Aorta (tissue), 5 donors: ENCODE results near the gene ZNF684. TPM values are rescaled to one million over a fixed set of nuclear protein-coding genes. Genes with fewer than 3 reads are reported as not detected.

Experiments
- ATAC-seq: fragments of 200-7000 bp; cut with Tn5 transposase; one replicate; pipeline ENCODE4 v1.9.1; 2022; ENCODE audit warnings: moderate library complexity; ENCODE audit not compliant: low FRiP score
- DNase-seq, 2 donors: peaks; one replicate each; pipeline ENCODE4 v3.0.0-alpha.2; 2020
- H3K27ac ChIP-seq, 2 donors: one replicate each; pipeline ENCODE4 v1.5.1; 2013; ENCODE audit warnings: low read length in 2 of 2, mild to moderate bottlenecking in 2 of 2, moderate library complexity in 2 of 2, control low read depth in 1 of 2, inconsistent platforms in 1 of 2, low read depth in 1 of 2
- H3K27me3 ChIP-seq, 2 donors: one replicate each; pipeline ENCODE4 v1.6.1; 2013; ENCODE audit warnings: control low read depth in 1 of 2, low read length in 1 of 2, mild to moderate bottlenecking in 1 of 2, moderate library complexity in 1 of 2; ENCODE audit not compliant: insufficient read depth in 2 of 2, control insufficient read depth in 1 of 2
- H3K36me3 ChIP-seq, 2 donors: one replicate each; pipeline ENCODE4 v1.6.1; 2013; ENCODE audit warnings: control low read depth in 1 of 2, low read length in 1 of 2, mild to moderate bottlenecking in 1 of 2; ENCODE audit not compliant: insufficient read depth in 2 of 2, control insufficient read depth in 1 of 2
- H3K4me1 ChIP-seq, 2 donors: one replicate each; pipeline ENCODE4 v1.6.1; 2013; ENCODE audit warnings: low read length in 2 of 2, control low read depth in 1 of 2, mild to moderate bottlenecking in 1 of 2, moderate library complexity in 1 of 2; ENCODE audit not compliant: insufficient read depth in 2 of 2, control insufficient read depth in 1 of 2
- H3K4me3 ChIP-seq, 2 donors: one replicate each; pipeline ENCODE4 v1.5.1; 2013; ENCODE audit warnings: low read length in 2 of 2, control low read depth in 1 of 2, mild to moderate bottlenecking in 1 of 2
- H3K9me3 ChIP-seq: one replicate; pipeline ENCODE4 v1.6.1; 2013; ENCODE audit warnings: mild to moderate bottlenecking, low read length; ENCODE audit not compliant: control insufficient read depth
- WGBS, 2 donors: extraction: QIAGEN DNeasy Blood & Tissue Kit; methylation state at CpG; one replicate each; pipeline ENCODE4 v1.1.7; 2013; 5-methylcytosine and 5-hydroxymethylcytosine counted together
- intact Hi-C, 2 donors: fragments of 100-400 bp; cut with DNase I; formaldehyde crosslinking; loops; one replicate each; pipeline versions ENCODE4 v1.14.2 to v1.15.0; 2022
- polyA plus RNA-seq, 2 donors: library from polyadenylated mRNA; stranded (reverse); fragments of 200-250 nt; gene quantifications; one replicate each; pipeline ENCODE4 v1.2.3, GENCODE V29; 2013
- total RNA-seq, 2 donors: library from RNA; stranded (reverse); fragmentation: NEBNext Ultra II Directional; extraction: Animal tissue kit (Norgen Biotek cat#: 25700); gene quantifications; one replicate each; pipeline ENCODE4 v1.2.1, GENCODE V29; 2021
- donor health status: healthy with polysubstance abuse.
- donor health status: Bipolar disorder and iron deficiency.
- donor health status: DM: no; HTN: no; CAD: no.
- donor health status: DM: no; HTN: no; CAD: no.
- donor health status: DM: yes; HTN: yes; CAD: no.

Gene ZNF684
- total and polyA plus RNA-seq, 4 donors, result 1.8 to 6.4 (median 4.5) TPM

GRCh38 chr1:40588586-40588985, 57.1 kb downstream of the ZNF684 start:
- no peak overlapping the region for H3K4me3 ChIP-seq
- H3K27ac ChIP-seq, result no peak overlapping the region
- no peaks in the 10 kb centered on the region for H3K36me3 ChIP-seq
- H3K27me3 ChIP-seq, result no peaks in the 10 kb centered on the region
- H3K9me3 ChIP-seq, result no peaks in the 10 kb centered on the region
- ATAC-seq (no peak), DNase-seq (no peak)
- H3K4me1 ChIP-seq, result no peaks in the 10 kb centered on the region
- intact Hi-C loops, result no loop called here
- 13 to 15% methylated on average over 2 of the region's 2 CpGs for whole genome bisulfite sequencing, 2 donors

GRCh38 chr1:40592107-40592803, 60.8 kb downstream of the ZNF684 start:
- no peak for DNase-seq
- Histone ChIP-seq H3K27me3 (no peaks in the 10 kb centered on the region), H3K9me3 (no peaks in the 10 kb centered on the region), H3K36me3 (no peaks in the 10 kb centered on the region), H3K4me1 (no peaks in the 10 kb centered on the region), H3K27ac (no peak overlapping the region), H3K4me3 (no peak overlapping the region)
- ATAC-seq, result no peak
- intact Hi-C loops, result no loop called here
- 34 to 36% methylated on average over 6 of the region's 6 CpGs for WGBS, 2 donors

- H3K4me3 ChIP-seq, result no peak overlapping the region
- ATAC-seq (no peak), DNase-seq (no peak)
- intact Hi-C loops, result no loop called here
- no peaks in the 10 kb centered on the region for H3K36me3 ChIP-seq
- no peaks in the 10 kb centered on the region for H3K9me3 ChIP-seq
- WGBS, 2 donors, result 35 to 41% methylated on average over 8 of the region's 8 CpGs
- no peaks in the 10 kb centered on the region for H3K4me1 ChIP-seq
- no peaks in the 10 kb centered on the region for H3K27me3 ChIP-seq
- no peak overlapping the region for H3K27ac ChIP-seq
Measured at GRCh38 chr1:40593449-40594186, 62.2 kb downstream of the ZNF684 start.

GRCh38 chr1:40594187-40594531, 62.7 kb downstream of the ZNF684 start:
- no peaks in the 10 kb centered on the region for H3K27me3 ChIP-seq
- H3K27ac ChIP-seq, result no peak overlapping the region
- no peaks in the 10 kb centered on the region for H3K36me3 ChIP-seq
- ATAC-seq, result no peak
- H3K4me3 ChIP-seq, result no peak overlapping the region
- intact Hi-C loops, result no loop called here
- DNase-seq, result no peak
- H3K9me3 ChIP-seq, result no peaks in the 10 kb centered on the region
- 55 to 59% methylated on average over 3 of the region's 3 CpGs for WGBS, 2 donors
- no peaks in the 10 kb centered on the region for H3K4me1 ChIP-seq

GRCh38 chr1:40595623-40596022, 64.2 kb downstream of the ZNF684 start:
- DNase-seq, result no peak
- intact Hi-C loops, result no loop called here
- WGBS, 2 donors, result 85 to 94% methylated on average over 7 of the region's 7 CpGs

More at GRCh38 chr1:40595623-40596022, 64.2 kb downstream of the ZNF684 start:
- H3K27me3 ChIP-seq, result no peaks in the 10 kb centered on the region
- no peak for ATAC-seq
- H3K9me3 ChIP-seq, result no peaks in the 10 kb centered on the region
- no peaks in the 10 kb centered on the region for H3K36me3 ChIP-seq
- H3K4me3 ChIP-seq, result no peak overlapping the region
- H3K4me1 ChIP-seq, result no peaks in the 10 kb centered on the region
- no peak overlapping the region for H3K27ac ChIP-seq

Other genes starting within 250 kb of the ZNF684 start
- gene COL9A2, start 214.4 kb upstream of the ZNF684 start, total RNA-seq, result 10 to 100 TPM in 1 of 2 donors, 1 to 10 TPM in 1; 8.6 to 16.3 TPM
- 10 to 100 TPM; 10.1 to 27.7 TPM for gene COL9A2, start 214.4 kb upstream of the ZNF684 start, polyA plus RNA-seq
- 10 to 100 TPM; 36.9 to 42.2 TPM for gene SMAP2, start 157.9 kb upstream of the ZNF684 start, total RNA-seq
- 10 to 100 TPM; 10.4 to 33.3 TPM for gene SMAP2, start 157.9 kb upstream of the ZNF684 start, polyA plus RNA-seq
- gene ZFP69B, start 81.2 kb upstream of the ZNF684 start, total RNA-seq, result 1 to 10 TPM; 2.2 to 2.4 TPM
- gene ZFP69B, start 81.2 kb upstream of the ZNF684 start, polyA plus RNA-seq, result 1 to 10 TPM in 1 of 2 donors, under 1 TPM in 1; 0.54 to 2.0 TPM
- 1 to 10 TPM; 3.5 to 3.8 TPM for gene ZFP69, start 54.3 kb upstream of the ZNF684 start, total RNA-seq
- gene ZFP69, start 54.3 kb upstream of the ZNF684 start, polyA plus RNA-seq, result 1 to 10 TPM; 2.5 to 3.9 TPM
- gene EXO5, start 22.9 kb upstream of the ZNF684 start, total RNA-seq, result 1 to 10 TPM; 4.4 to 7.8 TPM
- 1 to 10 TPM; 3.5 to 9.1 TPM for gene EXO5, start 22.9 kb upstream of the ZNF684 start, polyA plus RNA-seq
- gene RIMS3, start 134.0 kb downstream of the ZNF684 start, total RNA-seq, result 10 to 100 TPM; 16.7 to 18.3 TPM
- gene RIMS3, start 134.0 kb downstream of the ZNF684 start, polyA plus RNA-seq, result 1 to 10 TPM; 4.9 to 6.2 TPM
- gene NFYC, start 160.1 kb downstream of the ZNF684 start, total RNA-seq, result 10 to 100 TPM; 39.1 to 56.4 TPM
- gene NFYC, start 160.1 kb downstream of the ZNF684 start, polyA plus RNA-seq, result 10 to 100 TPM; 21.3 to 36.2 TPM